ENCODE measurements around the gene VPS35.

The VPS35 gene

GRCh38 chr16:46606231-46606630 lies 82.7 kb downstream of the VPS35 start:
- no peak for DNase-seq

Measured in stimulated activated CD4-positive, alpha-beta T cell treated with anti-CD3 and anti-CD28 coated beads, Interleukin-4, amount 100 ng/mL, for 4 hours (primary cell).